ENCODE results near the gene ZFP36.

GRCh38 chr19:39422020-39422419 lies 15.4 kb downstream of the ZFP36 start:
- TF ChIP-seq, protein P1, sequence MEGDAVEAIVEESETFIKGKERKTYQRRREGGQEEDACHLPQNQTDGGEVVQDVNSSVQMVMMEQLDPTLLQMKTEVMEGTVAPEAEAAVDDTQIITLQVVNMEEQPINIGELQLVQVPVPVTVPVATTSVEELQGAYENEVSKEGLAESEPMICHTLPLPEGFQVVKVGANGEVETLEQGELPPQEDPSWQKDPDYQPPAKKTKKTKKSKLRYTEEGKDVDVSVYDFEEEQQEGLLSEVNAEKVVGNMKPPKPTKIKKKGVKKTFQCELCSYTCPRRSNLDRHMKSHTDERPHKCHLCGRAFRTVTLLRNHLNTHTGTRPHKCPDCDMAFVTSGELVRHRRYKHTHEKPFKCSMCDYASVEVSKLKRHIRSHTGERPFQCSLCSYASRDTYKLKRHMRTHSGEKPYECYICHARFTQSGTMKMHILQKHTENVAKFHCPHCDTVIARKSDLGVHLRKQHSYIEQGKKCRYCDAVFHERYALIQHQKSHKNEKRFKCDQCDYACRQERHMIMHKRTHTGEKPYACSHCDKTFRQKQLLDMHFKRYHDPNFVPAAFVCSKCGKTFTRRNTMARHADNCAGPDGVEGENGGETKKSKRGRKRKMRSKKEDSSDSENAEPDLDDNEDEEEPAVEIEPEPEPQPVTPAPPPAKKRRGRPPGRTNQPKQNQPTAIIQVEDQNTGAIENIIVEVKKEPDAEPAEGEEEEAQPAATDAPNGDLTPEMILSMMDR (IDR thresholded peaks at IDR 0.05) = no peak
- no peak for TF ChIP-seq POLR2A (IDR thresholded peaks at IDR 0.05)
